Measurements from ENCODE around the gene SIK3. TPM values are rescaled to one million over a fixed set of nuclear protein-coding genes. Genes with fewer than 3 reads are reported as not detected.
"Not testable (repeated sequence)": the region's sequence is repeated elsewhere in the genome, so short reads cannot be mapped to it uniquely, and the experiment has no call there.

SIK3 gene
- total RNA-seq, 2 experiments from 2014 or later, result 37.5 to 39.6 TPM

DNA sequence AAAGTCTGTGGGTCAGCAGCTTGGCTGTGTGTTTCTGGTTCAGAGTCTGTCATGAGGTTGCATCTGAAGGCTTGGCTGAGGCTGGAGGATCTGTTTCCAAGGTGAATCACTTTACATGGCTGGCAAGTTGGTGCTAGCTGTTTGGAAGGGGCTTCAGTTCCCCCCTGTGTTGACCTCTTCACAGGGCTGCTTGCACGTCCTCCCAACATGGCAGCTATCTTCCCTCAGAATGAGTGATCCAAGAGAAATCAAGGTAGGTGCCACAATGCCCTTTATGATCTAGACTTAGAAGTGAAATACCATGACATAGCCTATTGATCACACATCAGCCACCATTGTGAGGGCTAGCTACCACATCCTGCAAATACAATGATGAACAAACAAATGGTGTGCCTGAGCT lies 285.1 kb downstream of the SIK3 start:
- DNase-seq, result no peak
- H3K27me3 Mint-ChIP-seq, result peaks cover 2% of the 10 kb centered on the region
- no peak overlapping the region for H3K27ac Mint-ChIP-seq
- no peaks in the 10 kb centered on the region for H3K4me1 Mint-ChIP-seq
- no peak overlapping the region for H3K4me3 Mint-ChIP-seq
- no peaks in the 10 kb centered on the region for H3K36me3 Mint-ChIP-seq (ENCODE audit: low read depth)
- CTCF ChIA-PET, result interaction anchor here (0.8 to 1.0 kb wide), 2 partner anchors 10 to 96 kb away, joined by 3 read pairs; partner anchors contain the start of gene APOA4
- POLR2A ChIA-PET, result no interaction called here
- no peaks in the 10 kb centered on the region for H3K9me3 Mint-ChIP-seq

DNA sequence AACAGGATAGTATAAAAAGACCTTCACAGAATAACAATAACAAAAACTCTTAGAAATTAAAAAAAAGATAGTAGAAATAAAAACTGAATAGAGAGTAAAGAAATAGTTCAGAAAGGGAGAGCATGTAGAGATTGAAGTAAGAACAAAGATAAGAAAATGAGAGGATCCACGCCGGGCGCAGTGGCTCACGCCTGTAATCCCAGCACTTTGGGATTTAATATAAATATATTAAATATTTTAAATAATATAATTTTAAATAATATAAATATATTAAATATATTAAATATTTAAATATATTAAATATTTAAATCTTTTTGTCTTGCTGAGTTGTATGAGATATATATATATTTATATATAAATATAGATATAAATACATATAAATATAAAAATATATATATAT lies 286.1 kb downstream of the SIK3 start:
- no peak for DNase-seq
- Mint-ChIP-seq H3K27ac (no peak overlapping the region), H3K27me3 (peaks cover 2% of the 10 kb centered on the region), H3K36me3 (ENCODE audit: low read depth) (no peaks in the 10 kb centered on the region), H3K4me1 (no peaks in the 10 kb centered on the region), H3K4me3 (no peak overlapping the region), H3K9me3 (no peaks in the 10 kb centered on the region)
- POLR2A ChIA-PET, result no interaction called here
- CTCF ChIA-PET, result interaction anchor here (0.8 to 1.0 kb wide), 2 partner anchors 11 to 97 kb away, joined by 3 read pairs; partner anchors contain the start of gene APOA4

DNA sequence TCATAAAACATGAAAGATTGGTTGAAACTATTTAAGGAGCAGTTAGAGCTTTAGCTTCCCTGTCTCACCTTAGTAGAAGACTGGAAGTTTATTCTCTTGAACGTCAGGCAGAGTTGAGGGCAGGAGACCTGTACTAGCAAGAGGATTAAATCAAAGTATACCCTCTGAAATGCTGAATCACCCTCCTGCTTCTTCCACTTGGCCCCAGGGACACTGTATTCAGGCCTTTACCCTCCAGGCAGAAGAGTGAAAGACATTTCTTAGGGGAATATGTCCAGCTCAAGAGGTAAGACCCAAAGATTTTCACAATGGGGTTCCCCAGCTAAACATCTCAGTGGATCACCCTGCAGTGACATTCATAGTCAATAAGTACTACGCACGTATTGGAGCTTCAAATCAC lies 287.0 kb downstream of the SIK3 start:
- Mint-ChIP-seq H3K27ac (no peak overlapping the region), H3K4me1 (no peaks in the 10 kb centered on the region), H3K36me3 (ENCODE audit: low read depth) (no peaks in the 10 kb centered on the region), H3K9me3 (no peaks in the 10 kb centered on the region), H3K27me3 (peaks cover 2% of the 10 kb centered on the region), H3K4me3 (no peak overlapping the region)
- POLR2A ChIA-PET, result interaction anchor here (0.7 kb wide), 1 partner anchor 16 kb away, joined by 3 read pairs; no protein-coding TSS in a partner anchor
- DNase-seq, result no peak
- CTCF ChIA-PET, result interaction anchor here (0.6 to 1.7 kb wide), 3 partner anchors 9 to 294 kb away, joined by 3 to 5 read pairs (median 5); no protein-coding TSS in a partner anchor

DNA sequence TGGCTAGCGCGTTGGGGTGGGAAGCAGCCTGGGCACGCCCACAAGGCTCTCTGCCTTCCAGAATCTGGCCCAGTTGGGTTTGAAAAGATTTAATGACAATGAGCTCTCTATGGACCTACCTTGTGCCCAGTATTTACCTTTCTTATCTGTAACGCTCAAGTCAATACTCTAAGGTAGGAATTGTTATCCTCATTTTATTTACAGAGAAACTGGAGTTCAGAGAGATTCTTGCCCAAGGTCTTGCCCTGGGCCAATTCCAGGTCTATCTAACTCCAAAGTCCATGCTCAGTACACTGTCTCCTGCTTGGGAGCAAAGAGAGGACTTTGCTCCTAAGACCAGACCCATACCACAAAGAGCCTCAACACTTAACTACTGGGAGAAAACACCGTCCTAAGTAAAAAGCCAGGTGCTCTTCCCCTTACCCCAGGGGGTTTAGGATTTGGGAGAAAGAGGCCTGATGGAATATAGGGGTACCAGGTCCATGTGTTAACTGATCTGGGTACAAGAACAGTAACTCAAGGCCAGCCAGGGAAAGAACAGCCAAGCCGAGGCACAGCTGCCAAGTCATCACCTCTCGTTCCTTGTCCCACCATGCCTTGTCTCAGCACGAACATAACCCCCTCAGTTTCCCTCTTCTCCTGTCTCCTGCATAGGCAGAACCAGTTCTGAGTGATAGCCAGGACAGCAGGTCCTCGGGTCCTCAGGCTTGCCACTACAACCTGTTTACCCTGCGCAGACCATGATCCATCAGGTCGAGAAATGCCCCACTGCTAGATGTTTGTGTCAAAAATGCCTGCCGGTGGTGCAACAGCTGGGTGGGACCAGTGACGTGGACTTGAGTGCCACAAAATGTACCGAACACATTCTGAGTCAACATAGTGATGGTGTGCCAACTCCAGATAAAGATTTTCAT lies 289.7 kb downstream of the SIK3 start:
- ChIA-PET CTCF (no interaction called here), POLR2A (no interaction called here)
- H3K4me1 Mint-ChIP-seq, result no peaks in the 10 kb centered on the region
- DNase-seq, result no peak
- H3K27me3 Mint-ChIP-seq, result peaks cover 3% of the 10 kb centered on the region
- no peak overlapping the region for H3K4me3 Mint-ChIP-seq
- H3K36me3 Mint-ChIP-seq (ENCODE audit: low read depth), result no peaks in the 10 kb centered on the region
- H3K9me3 Mint-ChIP-seq, result no peaks in the 10 kb centered on the region
- H3K27ac Mint-ChIP-seq, result no peak overlapping the region

DNA sequence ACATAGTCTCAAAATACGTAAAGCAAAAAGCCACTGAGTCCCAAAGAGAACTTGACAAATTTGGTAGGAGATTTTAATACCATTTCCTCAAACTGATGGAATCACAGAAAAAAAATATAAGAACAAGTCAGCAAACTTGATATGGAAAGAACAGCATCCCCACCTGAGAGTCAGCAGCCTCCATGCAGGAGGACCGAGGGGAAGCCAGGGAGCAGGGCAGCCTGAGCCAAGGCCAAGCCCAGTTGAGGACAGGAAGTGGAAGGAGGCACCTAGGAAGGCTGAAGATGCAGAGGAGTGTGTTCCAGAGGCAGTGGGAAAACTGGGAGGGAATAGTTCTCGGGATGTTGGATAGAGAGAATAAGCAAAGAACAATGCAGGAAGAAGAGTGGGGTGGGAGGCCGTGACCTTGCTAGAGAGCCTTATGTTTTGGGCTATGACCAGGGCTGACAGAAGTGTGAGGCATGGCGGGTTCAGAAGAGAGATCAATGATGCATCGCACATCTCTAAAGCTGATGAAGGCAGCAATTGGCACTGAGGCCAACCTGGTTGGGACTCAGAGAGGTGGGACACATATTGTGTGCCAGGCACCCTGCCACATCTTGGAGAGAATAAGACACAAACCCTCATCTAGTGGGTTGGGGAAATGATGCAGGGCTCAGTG lies 290.5 kb downstream of the SIK3 start:
- no peak for DNase-seq
- ChIA-PET POLR2A (no interaction called here), CTCF (no interaction called here)
- H3K4me3 Mint-ChIP-seq, result no peak overlapping the region
- no peaks in the 10 kb centered on the region for H3K36me3 Mint-ChIP-seq (ENCODE audit: low read depth)
- H3K27me3 Mint-ChIP-seq, result peaks cover 3% of the 10 kb centered on the region
- peak overlapping the region; percentile 14 for H3K27ac Mint-ChIP-seq
- H3K9me3 Mint-ChIP-seq, result no peaks in the 10 kb centered on the region
- no peaks in the 10 kb centered on the region for H3K4me1 Mint-ChIP-seq

DNA sequence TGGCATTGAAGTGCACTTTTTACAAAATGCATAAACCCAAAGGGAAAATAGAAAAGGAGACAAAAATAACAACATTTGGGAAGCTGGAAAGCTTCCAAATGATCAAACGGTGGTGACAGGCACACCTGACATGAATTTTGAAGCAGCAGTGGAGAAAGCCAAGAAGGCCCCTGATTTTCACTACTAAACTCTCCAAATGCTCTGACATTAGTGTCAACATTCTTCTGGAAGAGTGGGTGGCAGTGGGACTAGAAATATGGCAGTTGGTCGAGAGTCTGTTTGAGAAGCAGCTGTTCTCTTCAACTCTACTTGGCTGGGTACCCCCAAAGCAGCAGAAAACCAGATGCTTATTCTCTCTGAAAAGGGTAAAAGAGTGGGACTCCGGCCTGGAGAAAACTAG lies 294.2 kb downstream of the SIK3 start:
- Mint-ChIP-seq H3K36me3 (ENCODE audit: low read depth) (no peaks in the 10 kb centered on the region), H3K27me3 (peaks cover 11% of the 10 kb centered on the region), H3K27ac (no peak overlapping the region), H3K9me3 (no peaks in the 10 kb centered on the region), H3K4me3 (no peak overlapping the region), H3K4me1 (no peaks in the 10 kb centered on the region)
- POLR2A ChIA-PET, result no interaction called here
- CTCF ChIA-PET, result interaction anchor here (0.9 kb wide), 1 partner anchor 13 kb away, joined by 3 read pairs; no protein-coding TSS in a partner anchor
- DNase-seq, result no peak

DNA sequence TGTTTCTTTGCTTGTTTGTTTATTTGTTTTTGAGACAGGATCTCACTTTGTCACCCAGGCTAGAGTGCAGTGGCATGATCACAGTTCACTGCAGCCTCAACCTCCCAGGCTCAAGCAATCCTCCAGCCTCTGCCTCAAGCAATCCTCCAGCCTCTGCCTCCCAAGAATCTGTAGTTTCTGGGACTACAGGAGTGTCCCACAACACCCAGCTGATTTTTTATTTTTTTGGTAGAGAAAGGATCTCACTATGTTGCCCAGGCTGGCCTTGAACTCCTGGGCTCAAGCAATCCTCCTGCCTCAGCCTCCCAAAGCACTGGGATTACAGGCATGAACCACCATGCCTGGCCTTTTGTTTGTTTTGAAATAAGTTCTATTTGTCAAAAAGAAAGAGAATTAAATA lies 296.6 kb downstream of the SIK3 start:
- H3K27ac Mint-ChIP-seq; DNase-seq; H3K4me3 Mint-ChIP-seq; POLR2A ChIA-PET; H3K4me1 Mint-ChIP-seq; H3K36me3 Mint-ChIP-seq (ENCODE audit: low read depth); H3K9me3 Mint-ChIP-seq: not testable (repeated sequence)
- peaks cover 14% of the 10 kb centered on the region for H3K27me3 Mint-ChIP-seq
- CTCF ChIA-PET, result interaction anchor here (1.8 kb wide), 1 partner anchor 10 kb away, joined by 7 read pairs; the partner anchor contains the start of gene APOA5

DNA sequence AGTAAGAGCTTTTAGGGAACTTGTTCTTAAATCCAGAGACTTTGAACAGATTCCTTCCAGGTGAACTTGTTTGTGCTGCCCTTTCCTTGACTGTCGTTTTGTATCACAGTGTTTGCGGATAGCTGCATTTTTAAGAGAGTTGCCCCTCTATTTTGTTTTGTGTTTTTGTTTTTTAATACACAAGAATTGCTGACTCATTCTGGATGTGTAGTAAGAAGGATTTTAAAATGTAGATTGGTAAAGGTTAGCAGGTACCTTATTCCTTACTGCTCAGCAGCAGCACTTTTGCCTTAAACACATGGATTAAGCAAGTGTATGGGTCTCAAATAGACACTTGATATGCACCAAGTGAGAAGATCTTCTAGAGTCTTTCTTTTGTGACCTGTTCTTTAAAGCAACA lies 297.6 kb downstream of the SIK3 start:
- H3K9me3 Mint-ChIP-seq, result no peaks in the 10 kb centered on the region
- no peak for DNase-seq
- no peak overlapping the region for H3K4me3 Mint-ChIP-seq
- CTCF ChIA-PET, result interaction anchor here (2.1 kb wide), 1 partner anchor 10 kb away, joined by 8 read pairs; the partner anchor contains the start of gene APOA5
- POLR2A ChIA-PET, result no interaction called here
- H3K4me1 Mint-ChIP-seq, result no peaks in the 10 kb centered on the region
- no peaks in the 10 kb centered on the region for H3K36me3 Mint-ChIP-seq (ENCODE audit: low read depth)
- H3K27ac Mint-ChIP-seq, result no peak overlapping the region
- H3K27me3 Mint-ChIP-seq, result peaks cover 14% of the 10 kb centered on the region

DNA sequence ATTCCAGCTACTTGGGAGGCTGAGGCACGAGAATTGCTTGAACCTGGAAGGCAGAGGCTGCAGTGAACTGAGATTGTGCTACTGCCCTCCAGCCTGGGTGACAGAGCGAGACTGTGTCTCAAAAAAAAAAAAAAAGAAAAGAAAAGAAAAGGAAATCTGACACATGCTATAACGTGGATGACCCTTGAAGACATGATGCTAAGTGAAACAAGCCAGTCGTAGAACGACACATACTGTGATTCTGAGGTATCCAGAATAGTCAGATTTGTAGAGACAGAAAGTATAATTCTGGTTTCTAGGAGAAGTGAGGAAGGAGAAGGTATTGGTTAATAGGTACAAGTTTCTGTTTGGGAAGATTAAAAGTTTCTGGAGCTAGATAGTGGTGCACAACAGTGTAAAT lies 299.9 kb downstream of the SIK3 start:
- H3K4me3 Mint-ChIP-seq, result no peak overlapping the region
- ChIA-PET POLR2A (no interaction called here), CTCF (no interaction called here)
- H3K4me1 Mint-ChIP-seq, result peaks cover 2% of the 10 kb centered on the region
- no peaks in the 10 kb centered on the region for H3K9me3 Mint-ChIP-seq
- peaks cover 12% of the 10 kb centered on the region for H3K27me3 Mint-ChIP-seq
- no peak overlapping the region for H3K27ac Mint-ChIP-seq
- DNase-seq, result no peak
- H3K36me3 Mint-ChIP-seq (ENCODE audit: low read depth), result no peaks in the 10 kb centered on the region

DNA sequence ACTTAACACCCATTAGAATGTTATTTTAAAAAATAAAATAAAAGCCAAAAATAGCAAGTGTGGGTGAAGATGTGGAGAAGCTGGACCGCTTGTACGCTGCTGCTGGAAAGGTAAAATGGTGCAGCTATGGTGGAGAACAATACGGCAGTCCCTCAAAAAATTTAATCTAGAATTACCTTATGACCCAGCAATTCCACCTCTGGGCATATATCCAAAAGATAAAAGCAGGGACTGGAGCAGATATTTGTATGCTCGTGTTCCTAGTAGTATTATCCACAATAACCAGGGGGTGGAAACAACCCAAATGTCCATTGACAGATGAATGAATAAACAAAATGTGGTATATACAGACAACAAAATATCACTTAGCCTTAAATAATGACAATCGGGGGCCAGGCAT lies 300.4 kb downstream of the SIK3 start:
- H3K9me3 Mint-ChIP-seq, result no peaks in the 10 kb centered on the region
- peaks cover 12% of the 10 kb centered on the region for H3K27me3 Mint-ChIP-seq
- no peak overlapping the region for H3K4me3 Mint-ChIP-seq
- H3K36me3 Mint-ChIP-seq (ENCODE audit: low read depth), result no peaks in the 10 kb centered on the region
- peaks cover 2% of the 10 kb centered on the region for H3K4me1 Mint-ChIP-seq
- no peak overlapping the region for H3K27ac Mint-ChIP-seq
- CTCF ChIA-PET, result no interaction called here
- DNase-seq, result no peak
- POLR2A ChIA-PET, result no interaction called here

DNA sequence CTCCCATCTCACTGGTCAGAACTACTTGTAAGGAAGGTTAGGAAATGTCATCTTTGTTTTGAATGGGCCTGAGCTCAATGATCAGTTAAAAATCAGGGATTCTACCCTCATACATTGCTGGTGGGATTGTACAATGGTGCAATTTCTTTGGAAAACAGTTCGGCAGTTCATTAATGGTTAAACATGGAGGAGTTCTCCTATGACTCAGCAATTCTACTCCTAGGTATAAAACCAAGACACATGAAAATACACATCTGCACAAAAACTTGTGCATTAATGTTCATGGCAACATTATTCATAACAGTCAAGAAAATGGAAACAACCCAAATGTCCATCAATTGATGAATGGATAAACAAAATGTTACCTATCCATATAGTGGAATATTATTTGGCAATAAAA lies 301.7 kb downstream of the SIK3 start:
- POLR2A ChIA-PET, result no interaction called here
- H3K4me3 Mint-ChIP-seq, result no peak overlapping the region
- no peak overlapping the region for H3K27ac Mint-ChIP-seq
- CTCF ChIA-PET, result no interaction called here
- no peak for DNase-seq
- no peaks in the 10 kb centered on the region for H3K9me3 Mint-ChIP-seq
- peaks cover 12% of the 10 kb centered on the region for H3K27me3 Mint-ChIP-seq
- peaks cover 2% of the 10 kb centered on the region for H3K4me1 Mint-ChIP-seq
- H3K36me3 Mint-ChIP-seq (ENCODE audit: low read depth), result no peaks in the 10 kb centered on the region

DNA sequence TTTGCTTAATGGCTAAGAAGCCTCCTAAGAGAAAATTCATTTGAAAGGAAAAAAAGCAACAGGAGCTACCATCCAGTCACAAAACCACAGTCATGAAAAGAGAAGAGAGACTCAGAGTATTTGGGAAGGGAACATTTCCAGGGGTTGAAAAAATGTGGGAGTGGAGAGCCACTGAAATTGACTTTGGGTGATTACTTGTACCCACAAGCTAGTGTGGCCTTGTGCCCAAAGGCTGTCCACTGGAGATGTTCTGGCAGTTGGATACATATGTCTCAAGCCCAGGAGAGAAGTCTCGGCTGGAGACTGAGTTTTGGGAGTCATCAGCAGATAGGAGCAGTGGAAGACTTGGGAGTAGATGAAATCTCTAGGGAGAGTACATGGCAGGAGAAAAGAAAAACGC lies 303.4 kb downstream of the SIK3 start:
- Mint-ChIP-seq H3K27ac (no peak overlapping the region), H3K36me3 (ENCODE audit: low read depth) (no peaks in the 10 kb centered on the region), H3K4me1 (peaks cover 9% of the 10 kb centered on the region), H3K27me3 (peaks cover 7% of the 10 kb centered on the region), H3K4me3 (no peak overlapping the region), H3K9me3 (no peaks in the 10 kb centered on the region)
- no peak for DNase-seq
- POLR2A ChIA-PET, result interaction anchor here (0.6 kb wide), 1 partner anchor 16 kb away, joined by 3 read pairs; no protein-coding TSS in a partner anchor
- CTCF ChIA-PET, result no interaction called here

DNA sequence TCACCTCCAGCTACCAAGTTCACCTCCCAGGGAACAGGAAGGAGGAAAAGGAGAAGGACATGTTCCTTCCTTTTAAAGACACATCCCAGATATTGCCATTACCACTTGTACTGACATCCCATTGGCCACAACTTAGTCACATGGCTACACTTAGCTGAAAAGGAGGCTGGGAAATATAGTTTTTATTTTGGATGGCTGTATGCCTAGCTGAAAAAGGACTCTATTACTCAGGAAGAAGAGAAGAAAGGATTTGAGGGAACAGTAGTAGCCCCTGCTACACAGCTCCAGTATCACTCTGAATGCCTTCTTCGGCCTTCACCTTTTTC lies 304.5 kb downstream of the SIK3 start:
- DNase-seq, result no peak
- Mint-ChIP-seq H3K9me3 (no peaks in the 10 kb centered on the region), H3K4me1 (peaks cover 10% of the 10 kb centered on the region), H3K4me3 (no peak overlapping the region), H3K27ac (no peak overlapping the region), H3K27me3 (peaks cover 3% of the 10 kb centered on the region), H3K36me3 (ENCODE audit: low read depth) (no peaks in the 10 kb centered on the region)
- ChIA-PET CTCF (interaction anchor here (0.8 to 4.4 kb wide), 2 partner anchors 42 to 431 kb away, joined by 4 to 33 read pairs; no protein-coding TSS in a partner anchor), POLR2A (no interaction called here)
